HEK293 (cell line): ENCODE measurements around the gene GRN.
A peak's percentile ranks its signal among the peaks of the same experiment; 100 is the strongest.

Experiments
- CTCF ChIA-PET: fragments of 350-600 bp; formaldehyde crosslinking; extraction: SDS; loops from one replicate; lab custom pipeline; 2021; ENCODE audit warnings: antibody characterized with exemption; lab: Yijun Ruan, JAX
- POLR2A ChIA-PET: fragments of 300-600 bp; formaldehyde crosslinking; extraction: SDS; loops from one replicate; lab custom pipeline; 2020; ENCODE audit warnings: antibody characterized with exemption, inconsistent platforms; lab: Yijun Ruan, JAX
- H3K27ac ChIP-seq: fragments of 200-500 bp; sonication (Bioruptor generic); 2 replicates; pipeline ENCODE4 v1.5.1; 2014; ENCODE audit warnings: low read depth, low read length, control low read depth, inconsistent platforms; ENCODE audit errors: extremely low read depth
- H3K36me3 ChIP-seq, 2 experiments: fragments of 200-500 bp in 1 of 2; sonication (Bioruptor generic) in 1 of 2; 1 replicate in 1 of 2; 2 replicates in 1 of 2; pipeline ENCODE4 v1.5.1; 2014 to 2017; ENCODE audit warnings: inconsistent platforms in 2 of 2, low read length in 2 of 2; ENCODE audit not compliant: control insufficient read depth in 2 of 2, insufficient read depth in 1 of 2
- H3K4me1 ChIP-seq: fragments of 200-500 bp; sonication (Bioruptor generic); 2 replicates; pipeline ENCODE4 v1.5.1; 2014; ENCODE audit warnings: mild to moderate bottlenecking, low read length, inconsistent platforms; ENCODE audit not compliant: control insufficient read depth, insufficient read depth
- H3K4me3 ChIP-seq: 2 replicates; pipeline ENCODE4 v1.5.1; 2011; ENCODE audit warnings: low read depth, mild to moderate bottlenecking, control low read depth, low read length, moderate library complexity
- H3K9me3 ChIP-seq: fragments of 200-500 bp; sonication (Bioruptor generic); 2 replicates; pipeline ENCODE4 v1.5.1; 2014; ENCODE audit warnings: low read depth, low read length, inconsistent platforms; ENCODE audit not compliant: control insufficient read depth, insufficient read depth
- GLI4 ChIP-seq: fragments of 450-650 bp; formaldehyde crosslinking; IDR thresholded peaks from 2 replicates; pipeline ENCODE4 v1.5.1; 2016; ENCODE audit warnings: missing biosample characterization, missing genetic modification characterization
- INSM2 ChIP-seq: fragments of 450-650 bp; formaldehyde crosslinking; IDR thresholded peaks from 2 replicates; pipeline ENCODE4 v1.5.1; 2016; ENCODE audit warnings: missing biosample characterization, missing genetic modification characterization
- KLF1 ChIP-seq: fragments of 450-650 bp; formaldehyde crosslinking; IDR thresholded peaks from 2 replicates; pipeline ENCODE4 v1.5.1; 2016; ENCODE audit warnings: missing biosample characterization, missing genetic modification characterization
- KLF9 ChIP-seq: fragments of 450-650 bp; formaldehyde crosslinking; IDR thresholded peaks from 2 replicates; pipeline ENCODE4 v1.5.1; 2016; ENCODE audit warnings: missing biosample characterization, missing genetic modification characterization, low read depth
- MZF1 ChIP-seq: fragments of 450-650 bp; formaldehyde crosslinking; IDR thresholded peaks from 2 replicates; pipeline ENCODE4 v1.5.1; 2017; ENCODE audit warnings: missing biosample characterization, missing genetic modification characterization, borderline replicate concordance
- PATZ1 ChIP-seq: fragments of 450-650 bp; formaldehyde crosslinking; IDR thresholded peaks from 2 replicates; pipeline ENCODE4 v1.5.1; 2016; ENCODE audit warnings: missing biosample characterization, missing genetic modification characterization
- SP2 ChIP-seq: fragments of 450-650 bp; formaldehyde crosslinking; IDR thresholded peaks from 2 replicates; pipeline ENCODE4 v1.5.1; 2016; ENCODE audit warnings: missing biosample characterization, missing genetic modification characterization
- YY2 ChIP-seq: fragments of 450-650 bp; formaldehyde crosslinking; IDR thresholded peaks from 2 replicates; pipeline ENCODE4 v1.5.1; 2016; ENCODE audit warnings: missing biosample characterization, missing genetic modification characterization
- ZBTB7A ChIP-seq: fragments of 450-650 bp; formaldehyde crosslinking; IDR thresholded peaks from 2 replicates; pipeline ENCODE4 v1.5.1; 2016; ENCODE audit warnings: low read depth, missing biosample characterization, missing genetic modification characterization
- ZFHX2 ChIP-seq: fragments of 450-650 bp; formaldehyde crosslinking; conservative IDR thresholded peaks from 2 replicates; pipeline ENCODE4 v1.5.1; 2016; ENCODE audit warnings: missing biosample characterization, missing genetic modification characterization
- ZFP69B ChIP-seq: fragments of 450-650 bp; formaldehyde crosslinking; IDR thresholded peaks from 2 replicates; pipeline ENCODE4 v1.5.1; 2016; ENCODE audit warnings: missing biosample characterization, missing genetic modification characterization
- ZNF530 ChIP-seq: fragments of 450-650 bp; formaldehyde crosslinking; IDR thresholded peaks from 2 replicates; pipeline ENCODE4 v1.5.1; 2016; ENCODE audit warnings: low read depth, missing biosample characterization, missing genetic modification characterization
- ZNF544 ChIP-seq: fragments of 450-650 bp; formaldehyde crosslinking; IDR thresholded peaks from 2 replicates; pipeline ENCODE4 v1.5.0; 2017; ENCODE audit warnings: missing biosample characterization, missing genetic modification characterization
- ZNF585B ChIP-seq: fragments of 450-650 bp; formaldehyde crosslinking; IDR thresholded peaks from 2 replicates; pipeline ENCODE4 v1.5.1; 2016; ENCODE audit warnings: missing biosample characterization, missing genetic modification characterization
- ZNF623 ChIP-seq: fragments of 450-650 bp; formaldehyde crosslinking; IDR thresholded peaks from 2 replicates; pipeline ENCODE4 v1.5.1; 2016; ENCODE audit warnings: missing biosample characterization, missing genetic modification characterization
- ZNF777 ChIP-seq: fragments of 450-650 bp; formaldehyde crosslinking; IDR thresholded peaks from 2 replicates; pipeline ENCODE4 v1.5.1; 2017; ENCODE audit warnings: missing biosample characterization, missing genetic modification characterization, borderline replicate concordance
- ZXDB ChIP-seq: fragments of 450-650 bp; formaldehyde crosslinking; IDR thresholded peaks from 2 replicates; pipeline ENCODE4 v1.5.1; 2016; ENCODE audit warnings: missing biosample characterization, missing genetic modification characterization
- TF ChIP-seq, protein P1 (sequence below): fragments of 450-650 bp; formaldehyde crosslinking; IDR thresholded peaks from 2 replicates; pipeline ENCODE4 v1.5.1; 2016; ENCODE audit warnings: missing biosample characterization, missing genetic modification characterization
- TF ChIP-seq, protein P2 (sequence below): sonication (generic); formaldehyde crosslinking; IDR thresholded peaks from 2 replicates; pipeline ENCODE4 v1.8.1; 2022; ENCODE audit warnings: mild to moderate bottlenecking, moderate library complexity, missing genetic modification reagents

Gene GRN

GRCh38 chr17:44310609-44311376 is 34.3 kb upstream of the GRN start (continued):
- TF ChIP-seq GLI4 (tag by site-specific recombination): no peak
- TF ChIP-seq, all 188 proteins: peak for 0

GRCh38 chr17:44311562-44312181 is 33.4 kb upstream of the GRN start:
- ChIA-PET CTCF (no interaction called here), POLR2A (no interaction called here)
- H3K9me3 ChIP-seq: no peaks in the 10 kb centered on the region
- no peak overlapping the region for H3K4me3 ChIP-seq
- H3K4me1 ChIP-seq: peaks cover 7% of the 10 kb centered on the region; the same call in 1 of the 2 replicates
- H3K36me3 ChIP-seq: no peaks in the 10 kb centered on the region
- no peak overlapping the region for H3K27ac ChIP-seq
- TF ChIP-seq ZNF623 (no peak), ZNF530 (tag by site-specific recombination) (no peak), GLI4 (tag by site-specific recombination) (no peak), ZFHX2 (peak; percentile 46; the same call in 1 of the 2 replicates)
- TF ChIP-seq, protein P1, sequence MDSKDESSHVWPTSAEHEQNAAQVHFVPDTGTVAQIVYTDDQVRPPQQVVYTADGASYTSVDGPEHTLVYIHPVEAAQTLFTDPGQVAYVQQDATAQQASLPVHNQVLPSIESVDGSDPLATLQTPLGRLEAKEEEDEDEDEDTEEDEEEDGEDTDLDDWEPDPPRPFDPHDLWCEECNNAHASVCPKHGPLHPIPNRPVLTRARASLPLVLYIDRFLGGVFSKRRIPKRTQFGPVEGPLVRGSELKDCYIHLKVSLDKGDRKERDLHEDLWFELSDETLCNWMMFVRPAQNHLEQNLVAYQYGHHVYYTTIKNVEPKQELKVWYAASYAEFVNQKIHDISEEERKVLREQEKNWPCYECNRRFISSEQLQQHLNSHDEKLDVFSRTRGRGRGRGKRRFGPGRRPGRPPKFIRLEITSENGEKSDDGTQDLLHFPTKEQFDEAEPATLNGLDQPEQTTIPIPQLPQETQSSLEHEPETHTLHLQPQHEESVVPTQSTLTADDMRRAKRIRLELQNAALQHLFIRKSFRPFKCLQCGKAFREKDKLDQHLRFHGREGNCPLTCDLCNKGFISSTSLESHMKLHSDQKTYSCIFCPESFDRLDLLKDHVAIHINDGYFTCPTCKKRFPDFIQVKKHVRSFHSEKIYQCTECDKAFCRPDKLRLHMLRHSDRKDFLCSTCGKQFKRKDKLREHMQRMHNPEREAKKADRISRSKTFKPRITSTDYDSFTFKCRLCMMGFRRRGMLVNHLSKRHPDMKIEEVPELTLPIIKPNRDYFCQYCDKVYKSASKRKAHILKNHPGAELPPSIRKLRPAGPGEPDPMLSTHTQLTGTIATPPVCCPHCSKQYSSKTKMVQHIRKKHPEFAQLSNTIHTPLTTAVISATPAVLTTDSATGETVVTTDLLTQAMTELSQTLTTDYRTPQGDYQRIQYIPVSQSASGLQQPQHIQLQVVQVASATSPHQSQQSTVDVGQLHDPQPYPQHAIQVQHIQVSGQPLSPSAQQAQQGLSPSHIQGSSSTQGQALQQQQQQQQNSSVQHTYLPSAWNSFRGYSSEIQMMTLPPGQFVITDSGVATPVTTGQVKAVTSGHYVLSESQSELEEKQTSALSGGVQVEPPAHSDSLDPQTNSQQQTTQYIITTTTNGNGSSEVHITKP (tag by site-specific recombination): peak; percentile 69
- TF ChIP-seq, all 188 proteins: peak for 2

DNA sequence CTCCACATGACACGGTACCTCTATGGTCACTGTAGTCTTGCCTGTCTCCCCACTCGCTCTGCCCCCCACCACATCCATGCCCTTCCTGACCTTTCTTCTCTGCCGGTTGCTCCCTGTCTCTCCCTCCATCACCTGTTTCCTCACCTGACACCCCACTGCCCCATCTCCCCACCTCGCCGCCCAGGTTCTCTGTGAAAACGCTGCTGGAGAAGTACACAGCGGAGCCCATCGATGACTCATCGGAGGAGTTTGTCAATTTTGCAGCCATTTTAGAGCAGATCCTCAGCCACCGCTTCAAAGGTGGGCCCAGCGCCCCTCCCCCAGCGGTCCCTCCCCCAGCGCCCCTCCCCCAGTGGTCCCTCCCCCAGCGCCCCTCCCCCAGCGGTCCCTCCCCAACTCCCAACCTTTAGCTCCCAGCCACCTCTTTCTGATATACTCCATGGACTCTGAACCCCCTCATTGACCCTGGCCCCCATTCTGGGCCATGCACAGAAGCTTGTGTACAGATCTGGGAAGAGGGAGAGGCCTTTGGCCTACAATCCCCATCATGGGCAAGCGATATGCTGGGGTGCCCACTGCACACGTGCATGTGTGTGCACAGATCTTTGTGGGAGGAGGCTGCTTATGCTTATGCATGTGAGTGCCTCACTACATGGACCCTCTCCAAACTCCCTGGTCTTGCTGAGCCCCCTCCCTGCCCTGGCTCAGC is 32.6 kb upstream of the GRN start:
- CTCF ChIA-PET: interaction anchor here (0.5 to 1.3 kb wide), 3 partner anchors 11 to 92 kb away, joined by 3 to 4 read pairs (median 3); no protein-coding TSS in a partner anchor
- POLR2A ChIA-PET: interaction anchor here (6.5 kb wide), 1 partner anchor 92 kb away, joined by 38 read pairs; the partner anchor contains the start of gene UBTF
- no peak overlapping the region for H3K27ac ChIP-seq
- H3K9me3 ChIP-seq: no peaks in the 10 kb centered on the region
- H3K4me3 ChIP-seq: no peak overlapping the region
- H3K4me1 ChIP-seq: peaks cover 7% of the 10 kb centered on the region; the same call in 1 of the 2 replicates
- H3K36me3 ChIP-seq: no peaks in the 10 kb centered on the region
- TF ChIP-seq ZNF544 (tag by site-specific recombination) (no peak), KLF1 (tag by site-specific recombination) (no peak), PATZ1 (peak; percentile 48; the same call in 1 of the 2 replicates), ZNF777 (tag by site-specific recombination) (no peak), ZNF585B (no peak), KLF9 (tag by site-specific recombination) (no peak), ZXDB (tag by site-specific recombination) (no peak), MZF1 (tag by site-specific recombination) (no peak), ZFP69B (tag by site-specific recombination) (no peak), INSM2 (tag by site-specific recombination) (no peak), YY2 (peak; percentile 11; the same call in 1 of the 2 replicates), ZBTB7A (tag by site-specific recombination) (0 out of 2 replicates have a peak, but pooled peaks have one; percentile 23), SP2 (tag by site-specific recombination) (no peak)
- TF ChIP-seq, protein P2, sequence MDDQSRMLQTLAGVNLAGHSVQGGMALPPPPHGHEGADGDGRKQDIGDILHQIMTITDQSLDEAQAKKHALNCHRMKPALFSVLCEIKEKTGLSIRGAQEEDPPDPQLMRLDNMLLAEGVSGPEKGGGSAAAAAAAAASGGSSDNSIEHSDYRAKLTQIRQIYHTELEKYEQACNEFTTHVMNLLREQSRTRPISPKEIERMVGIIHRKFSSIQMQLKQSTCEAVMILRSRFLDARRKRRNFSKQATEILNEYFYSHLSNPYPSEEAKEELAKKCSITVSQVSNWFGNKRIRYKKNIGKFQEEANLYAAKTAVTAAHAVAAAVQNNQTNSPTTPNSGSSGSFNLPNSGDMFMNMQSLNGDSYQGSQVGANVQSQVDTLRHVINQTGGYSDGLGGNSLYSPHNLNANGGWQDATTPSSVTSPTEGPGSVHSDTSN: no peak
